ENCODE results near the gene ARHGAP25.

ARHGAP25 gene

GRCh38 chr2:68805025-68805424 lies 70.4 kb downstream of the ARHGAP25 start:
- TF ChIP-seq, protein P1, sequence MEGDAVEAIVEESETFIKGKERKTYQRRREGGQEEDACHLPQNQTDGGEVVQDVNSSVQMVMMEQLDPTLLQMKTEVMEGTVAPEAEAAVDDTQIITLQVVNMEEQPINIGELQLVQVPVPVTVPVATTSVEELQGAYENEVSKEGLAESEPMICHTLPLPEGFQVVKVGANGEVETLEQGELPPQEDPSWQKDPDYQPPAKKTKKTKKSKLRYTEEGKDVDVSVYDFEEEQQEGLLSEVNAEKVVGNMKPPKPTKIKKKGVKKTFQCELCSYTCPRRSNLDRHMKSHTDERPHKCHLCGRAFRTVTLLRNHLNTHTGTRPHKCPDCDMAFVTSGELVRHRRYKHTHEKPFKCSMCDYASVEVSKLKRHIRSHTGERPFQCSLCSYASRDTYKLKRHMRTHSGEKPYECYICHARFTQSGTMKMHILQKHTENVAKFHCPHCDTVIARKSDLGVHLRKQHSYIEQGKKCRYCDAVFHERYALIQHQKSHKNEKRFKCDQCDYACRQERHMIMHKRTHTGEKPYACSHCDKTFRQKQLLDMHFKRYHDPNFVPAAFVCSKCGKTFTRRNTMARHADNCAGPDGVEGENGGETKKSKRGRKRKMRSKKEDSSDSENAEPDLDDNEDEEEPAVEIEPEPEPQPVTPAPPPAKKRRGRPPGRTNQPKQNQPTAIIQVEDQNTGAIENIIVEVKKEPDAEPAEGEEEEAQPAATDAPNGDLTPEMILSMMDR (IDR thresholded peaks at IDR 0.05) = no peak

GRCh38 chr2:68806511-68807109 lies 72.0 kb downstream of the ARHGAP25 start:
- TF ChIP-seq, protein P1 (IDR thresholded peaks at IDR 0.05) = no peak

- TF ChIP-seq, protein P1 (IDR thresholded peaks at IDR 0.05) = no peak
Measured at GRCh38 chr2:68807821-68808266, 73.2 kb downstream of the ARHGAP25 start.

- TF ChIP-seq, protein P1 (IDR thresholded peaks at IDR 0.05) = no peak
Measured at GRCh38 chr2:68809324-68810240, 75.0 kb downstream of the ARHGAP25 start.

DNA sequence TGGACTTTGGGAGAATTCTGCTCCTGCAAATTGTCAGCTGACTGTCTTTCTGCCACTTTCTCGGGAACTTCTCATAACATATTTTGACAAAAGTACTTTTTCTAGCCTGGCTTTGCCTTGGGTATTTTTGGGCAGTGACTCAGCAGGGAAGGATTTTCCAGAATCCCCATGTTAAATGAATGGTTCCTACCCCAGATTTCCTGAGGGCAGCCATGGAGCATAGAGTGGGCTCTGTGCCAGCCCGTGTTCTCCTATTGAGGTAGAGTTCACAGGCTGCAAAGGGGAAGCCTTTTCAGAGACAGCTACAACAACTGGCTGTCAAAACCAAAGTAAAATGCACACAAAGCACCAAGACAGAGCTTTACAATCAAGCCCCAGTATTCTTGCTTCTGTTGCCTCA lies 76.8 kb downstream of the ARHGAP25 start:
- TF ChIP-seq, protein P1 (IDR thresholded peaks at IDR 0.05) = no peak

DNA sequence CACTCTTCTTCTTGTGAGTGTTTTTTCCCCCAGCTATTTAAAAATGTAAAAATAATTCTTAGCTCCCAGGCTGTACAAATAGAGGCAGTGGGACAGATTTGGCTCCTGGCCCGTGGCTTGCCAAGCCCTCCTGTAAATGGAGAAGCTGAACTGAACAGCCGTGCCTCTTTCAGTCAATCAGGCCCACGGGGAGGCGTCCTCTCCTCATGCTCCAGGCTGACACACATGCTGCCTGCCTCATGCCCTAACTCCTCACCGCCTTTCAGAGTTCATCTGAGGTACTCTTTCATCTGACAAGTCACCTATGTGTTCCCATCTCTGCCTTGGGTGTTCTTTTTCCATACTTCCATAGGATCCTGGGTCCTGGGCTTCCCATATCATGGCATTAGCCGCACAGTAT lies 77.6 kb downstream of the ARHGAP25 start:
- TF ChIP-seq, protein P1 (IDR thresholded peaks at IDR 0.05) = no peak

GRCh38 chr2:68813596-68813995 lies 79.0 kb downstream of the ARHGAP25 start:
- TF ChIP-seq, protein P1 (IDR thresholded peaks at IDR 0.05) = no peak
